Gastroesophageal sphincter (tissue), 4 donors: Measurements from ENCODE around the gene SMKR1. TPM values are rescaled to one million over a fixed set of nuclear protein-coding genes. Genes with fewer than 3 reads are reported as not detected.

ENCODE experiments used
- ATAC-seq: fragments of 150-250 bp; one replicate; pipeline ENCODE4 v1.9.1; 2016; ENCODE audit warnings: mild to moderate bottlenecking, moderate library complexity
- H3K27ac ChIP-seq, 4 donors: fragments of 200-600 bp; sonication (generic) in 3 of 4; 1 replicate in 3 of 4; 2 replicates in 1 of 4; pipeline ENCODE4 v1.5.1; 2016 to 2019
- H3K27me3 ChIP-seq: fragments of 200-600 bp; sonication (generic); one replicate; pipeline ENCODE4 v1.5.1; 2019
- H3K36me3 ChIP-seq, 2 donors: fragments of 200-600 bp; sonication (generic); one replicate each; pipeline ENCODE4 v1.5.1; 2019; ENCODE audit warnings: control low read depth in 1 of 2
- H3K4me1 ChIP-seq, 3 donors: fragments of 200-600 bp; sonication (generic); 1 replicate in 2 of 3; 2 replicates in 1 of 3; pipeline ENCODE4 v1.5.1; 2016 to 2019; ENCODE audit warnings: control low read depth in 2 of 3
- H3K4me3 ChIP-seq, 2 donors: fragments of 200-600 bp; sonication (generic); one replicate each; pipeline ENCODE4 v1.5.1; 2019; ENCODE audit warnings: mild to moderate bottlenecking in 1 of 2, moderate library complexity in 1 of 2
- H3K9me3 ChIP-seq, 3 donors: fragments of 200-600 bp; sonication (generic); one replicate each; pipeline ENCODE4 v1.5.1; 2017 to 2019; ENCODE audit warnings: control low read depth in 2 of 3
- CTCF ChIP-seq, 4 experiments: fragments of 200-600 bp in 2 of 4; fragments of 450-650 bp in 2 of 4; sonication (generic) in 1 of 4; IDR thresholded peaks; one replicate each; pipeline ENCODE4 v1.5.1; 2017 to 2019; ENCODE audit warnings: antibody characterized with exemption in 4 of 4, mild to moderate bottlenecking in 2 of 4, moderate library complexity in 2 of 4
- EP300 ChIP-seq: sonication (generic); formaldehyde crosslinking; IDR thresholded peaks from one replicate; pipeline ENCODE4 v1.6.1; 2017; ENCODE audit warnings: antibody characterized with exemption, mild to moderate bottlenecking
- POLR2A ChIP-seq, 2 donors: fragments of 450-650 bp; IDR thresholded peaks; one replicate each; pipeline ENCODE4 v1.6.1; 2017; ENCODE audit warnings: antibody characterized with exemption in 2 of 2, mild to moderate bottlenecking in 2 of 2, moderate library complexity in 1 of 2
- POLR2AphosphoS5 ChIP-seq: sonication (generic); formaldehyde crosslinking; IDR thresholded peaks from one replicate; pipeline ENCODE4 v1.6.1; 2017; ENCODE audit warnings: antibody characterized with exemption
- WGBS, 2 donors: methylation state at CpG; one replicate each; pipeline ENCODE4 v1.1.5; 2018; ENCODE audit warnings: low coverage in 1 of 2; 5-methylcytosine and 5-hydroxymethylcytosine counted together
- total RNA-seq, 4 donors: library from RNA; depleted of rRNA; stranded (reverse); fragments of >200 nt; gene quantifications; one replicate each; pipeline ENCODE4 v1.1.0, GENCODE V29; 2016

The SMKR1 gene
- total RNA-seq, 4 donors from 2014 or later = not detected

- no peaks in the 10 kb centered on the region for H3K27me3 ChIP-seq
- TF ChIP-seq POLR2A (IDR thresholded peaks at IDR 0.05) = no peak
- TF ChIP-seq POLR2AphosphoS5 = no peak
- TF ChIP-seq CTCF (IDR thresholded peaks at IDR 0.05) = no peak
- no peak for TF ChIP-seq EP300
- H3K4me3 ChIP-seq = no peak overlapping the region
- peaks cover 0 to 10% of the 10 kb centered on the region in 2 donors for H3K36me3 ChIP-seq
- H3K4me1 ChIP-seq = peaks cover 0 to 10% (median 0%) of the 10 kb centered on the region in 3 donors
- no peaks in the 10 kb centered on the region for H3K9me3 ChIP-seq
- ATAC-seq = no peak
- H3K27ac ChIP-seq = no peak overlapping the region
- WGBS, 2 donors = 80% methylated on average over 1 of the region's 4 CpGs; no CpG with 5 or more reads in 1 of the 2 donors
These were observed 38.1 kb upstream of the SMKR1 start for GRCh38 chr7:129464194-129464593.

GRCh38 chr7:129465080-129465479 lies 37.3 kb upstream of the SMKR1 start:
- H3K9me3 ChIP-seq = no peaks in the 10 kb centered on the region
- H3K36me3 ChIP-seq = peaks cover 0 to 2% of the 10 kb centered on the region in 2 donors
- 58 to 78% methylated on average over 2 of the region's 2 CpGs for WGBS, 2 donors
- ATAC-seq = no peak
- no peak overlapping the region for H3K4me3 ChIP-seq
- TF ChIP-seq CTCF (IDR thresholded peaks at IDR 0.05) (no peak), EP300 (no peak), POLR2AphosphoS5 (no peak), POLR2A (IDR thresholded peaks at IDR 0.05) (no peak)
- no peak overlapping the region for H3K27ac ChIP-seq
- H3K4me1 ChIP-seq = peaks cover 0 to 10% (median 0%) of the 10 kb centered on the region in 3 donors
- no peaks in the 10 kb centered on the region for H3K27me3 ChIP-seq

- Histone ChIP-seq H3K27ac (no peak overlapping the region), H3K36me3 (no peaks in the 10 kb centered on the region), H3K4me3 (no peak overlapping the region), H3K27me3 (no peaks in the 10 kb centered on the region), H3K4me1 (peaks cover 0 to 10% (median 0%) of the 10 kb centered on the region in 3 donors), H3K9me3 (no peaks in the 10 kb centered on the region)
- 83 to 92% methylated on average over 1 to 3 of the region's 3 CpGs for WGBS, 2 donors
- TF ChIP-seq EP300 (no peak), POLR2A (IDR thresholded peaks at IDR 0.05) (no peak), CTCF (IDR thresholded peaks at IDR 0.05) (no peak), POLR2AphosphoS5 (no peak)
- ATAC-seq = no peak
These were observed 35.5 kb upstream of the SMKR1 start for GRCh38 chr7:129466796-129467195.

GRCh38 chr7:129468087-129468486 lies 34.2 kb upstream of the SMKR1 start:
- WGBS, 2 donors = 60 to 75% methylated on average over 1 of the region's 1 CpG
- H3K9me3 ChIP-seq = no peaks in the 10 kb centered on the region

More at GRCh38 chr7:129468087-129468486, 34.2 kb upstream of the SMKR1 start:
- no peak for TF ChIP-seq POLR2AphosphoS5
- no peak for TF ChIP-seq CTCF (IDR thresholded peaks at IDR 0.05)
- TF ChIP-seq POLR2A (IDR thresholded peaks at IDR 0.05) = no peak
- no peak for TF ChIP-seq EP300
- peaks cover 0 to 10% (median 0%) of the 10 kb centered on the region in 3 donors for H3K4me1 ChIP-seq
- no peaks in the 10 kb centered on the region for H3K27me3 ChIP-seq
- no peak overlapping the region for H3K27ac ChIP-seq
- ATAC-seq = no peak
- no peak overlapping the region for H3K4me3 ChIP-seq
- H3K36me3 ChIP-seq = no peaks in the 10 kb centered on the region
